Measurements from ENCODE around the gene VPS26C. TPM values are rescaled to one million over a fixed set of nuclear protein-coding genes. Genes with fewer than 3 reads are reported as not detected.

VPS26C gene
- total and polyA plus RNA-seq, 2 of the 13 experiments (the other 11 are each of a cell fraction or from before 2014, with no cell fraction given) = 30.3 to 39.7 TPM

- TF ChIP-seq DZIP1 (CRISPR knock-in tag; IDR thresholded peaks at IDR 0.05) = no peak
- no peak for TF ChIP-seq CC2D1A (CRISPR knock-in tag; IDR thresholded peaks at IDR 0.05)
- TF ChIP-seq NFATC3 (CRISPR knock-in tag; IDR thresholded peaks at IDR 0.05) = no peak
- TF ChIP-seq MEF2D (CRISPR knock-in tag; IDR thresholded peaks at IDR 0.05) = peak; percentile 13; the same call in 1 of the 2 replicates
- TF ChIP-seq ARID2 (CRISPR knock-in tag; IDR thresholded peaks at IDR 0.05; ENCODE audit: borderline replicate concordance) = no peak
- 0 out of 2 replicates have a peak, but pooled peaks have one; percentile 60 for TF ChIP-seq ZNF709 (CRISPR knock-in tag; IDR thresholded peaks at IDR 0.05)
- peak; percentile 53; the same call in 1 of the 2 replicates for TF ChIP-seq ZBTB2 (CRISPR knock-in tag; IDR thresholded peaks at IDR 0.05; ENCODE audit: low read depth)
- TF ChIP-seq AGO2 (optimal IDR thresholded peaks at IDR 0.05; ENCODE audit: low read depth, low read length) = peak; percentile 86
- no peak for TF ChIP-seq ZKSCAN5 (CRISPR knock-in tag; IDR thresholded peaks at IDR 0.05)
- TF ChIP-seq PRMT3 (CRISPR knock-in tag; IDR thresholded peaks at IDR 0.05; ENCODE audit: borderline replicate concordance, low read depth) = no peak
- TF ChIP-seq ZNF468 (CRISPR knock-in tag; IDR thresholded peaks at IDR 0.05) = no peak
- TF ChIP-seq MAX (IDR thresholded peaks at IDR 0.05) = peak; percentile 25; the same call in 1 of the 2 replicates
- TF ChIP-seq MIXL1 (CRISPR knock-in tag; IDR thresholded peaks at IDR 0.05) = no peak
- peak; percentile 28 for TF ChIP-seq PAXIP1 (CRISPR knock-in tag; conservative IDR thresholded peaks at IDR 0.05)
- peak; percentile 24; the same call in 1 of the 2 replicates for TF ChIP-seq ARNTL (CRISPR knock-in tag; IDR thresholded peaks at IDR 0.05)
- peak; percentile 70; the same call in 1 of the 2 replicates for TF ChIP-seq RBFOX2 (IDR thresholded peaks at IDR 0.05; ENCODE audit: low read depth, low read length)
- TF ChIP-seq FOSL2 (CRISPR knock-in tag; IDR thresholded peaks at IDR 0.05) = peak; percentile 3; the same call in 1 of the 2 replicates
- TF ChIP-seq ZNF451 (CRISPR knock-in tag; IDR thresholded peaks at IDR 0.05) = peak; percentile 35; the same call in 1 of the 2 replicates
- TF ChIP-seq POLR2AphosphoS5 (IDR thresholded peaks at IDR 0.05; ENCODE audit: low read depth, low read length) = 0 out of 2 replicates have a peak, but pooled peaks have one; percentile 29
- TF ChIP-seq MYPOP (CRISPR knock-in tag; IDR thresholded peaks at IDR 0.05) = 0 out of 2 replicates have a peak, but pooled peaks have one; percentile 86
Measured at GRCh38 chr21:37257511-37257966, 9.6 kb downstream of the VPS26C start (continued).

Measured in HepG2 (cell line).